GM12892 (cell line): ENCODE results near the gene CXCR6.

Source experiments
- DNase-seq: peaks from one replicate; pipeline ENCODE4 v3.0.0; 2011; ENCODE audit not compliant: insufficient read length
- FAIRE-seq: peaks from 2 replicates; lab custom pipeline; 2011; peaks lifted over from hg19 to GRCh38; lab: Jason Lieb, UNC
- POLR2A ChIP-seq: IDR thresholded peaks from 2 replicates; pipeline ENCODE4 v1.6.1; 2011; ENCODE audit warnings: low read depth, low read length, control low read depth
- POLR2AphosphoS5 ChIP-seq: IDR thresholded peaks from 2 replicates; pipeline ENCODE4 v1.6.1; 2011; ENCODE audit warnings: low read depth, low read length, control low read depth
- TAF1 ChIP-seq: IDR thresholded peaks from 2 replicates; pipeline ENCODE4 v1.6.1; 2011; ENCODE audit warnings: low read depth, mild to moderate bottlenecking, control low read depth, low read length, borderline replicate concordance

The CXCR6 gene

DNA sequence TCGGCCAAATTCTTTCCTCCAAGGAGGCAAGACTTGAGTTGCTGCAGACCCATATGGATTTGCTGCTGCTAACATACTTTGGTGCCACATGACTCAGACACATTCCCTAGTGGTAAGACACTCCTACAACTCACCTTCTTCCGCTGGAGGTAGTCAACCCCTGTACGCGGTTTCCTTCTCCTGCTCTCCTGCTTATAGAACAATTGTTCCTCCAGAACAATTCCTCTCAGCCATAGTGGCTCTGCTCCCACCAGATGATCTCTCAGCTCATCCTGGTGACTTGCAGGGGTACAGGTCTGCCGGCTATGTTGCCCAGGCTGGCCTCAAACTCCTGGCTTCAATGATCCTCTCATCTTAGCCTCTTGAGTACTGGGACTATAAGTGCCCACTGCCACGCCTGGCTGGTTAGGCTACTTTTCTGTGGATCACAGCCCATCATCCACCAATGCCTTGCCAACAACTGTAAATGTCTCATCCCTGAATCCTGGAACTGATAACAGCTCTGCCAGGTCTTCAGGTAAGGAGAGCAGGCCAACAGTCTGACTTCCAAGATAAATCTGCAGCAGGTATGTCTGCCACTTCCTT, 2.4 kb upstream of the CXCR6 start:
- FAIRE-seq = no peak
- TF ChIP-seq TAF1 (no peak), POLR2AphosphoS5 (no peak), POLR2A (no peak)

DNA sequence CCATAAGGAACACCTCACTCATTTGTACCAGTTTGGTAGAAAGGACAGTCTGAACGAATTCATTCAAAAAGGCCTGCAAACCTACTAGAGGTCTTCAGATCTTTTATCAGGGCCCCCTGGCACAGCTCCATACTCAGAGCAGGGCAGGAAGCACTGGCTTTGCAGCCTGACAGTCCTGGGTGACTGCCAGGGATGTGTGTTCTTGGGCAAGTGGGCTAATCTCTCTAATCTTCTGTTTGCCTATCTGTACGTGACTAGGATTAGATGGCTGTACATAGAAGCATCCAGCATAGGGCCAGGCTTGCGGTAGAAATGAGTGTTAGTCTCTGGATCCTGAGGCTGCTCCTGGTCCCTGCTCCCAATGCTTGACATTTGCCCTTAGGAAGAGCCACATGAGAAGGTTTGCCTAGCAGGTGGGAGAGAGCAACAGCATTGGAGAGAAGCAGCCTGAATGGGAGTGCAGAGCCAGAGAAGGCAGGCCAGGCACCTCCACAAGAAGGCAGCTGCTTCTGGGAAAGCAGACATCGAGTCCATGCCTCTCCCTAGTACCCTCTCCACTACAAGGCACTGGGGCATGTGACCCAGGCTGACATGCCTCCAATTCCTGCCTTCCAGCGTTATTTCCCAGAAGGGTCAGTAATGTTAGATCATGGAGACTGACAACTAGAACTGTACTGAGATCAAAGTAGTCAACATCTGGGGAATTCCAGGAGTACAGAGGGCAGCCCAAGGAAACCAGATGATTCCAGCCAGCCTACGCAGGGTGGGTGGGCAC, 1.0 kb upstream of the CXCR6 start:
- TF ChIP-seq POLR2A (no peak), POLR2AphosphoS5 (no peak), TAF1 (no peak)
- no peak for FAIRE-seq
- no peak for DNase-seq

More for the DNA sequence above, 2.4 kb upstream of the CXCR6 start:
- no peak for DNase-seq

- DNase-seq (no peak), FAIRE-seq (no peak)
- TF ChIP-seq TAF1 (no peak), POLR2A (no peak), POLR2AphosphoS5 (no peak)
These were observed 1.8 kb downstream of the CXCR6 start for GRCh38 chr3:45944830-45945620.

- no peak for TF ChIP-seq TAF1
- no peak for TF ChIP-seq POLR2AphosphoS5
- no peak for TF ChIP-seq POLR2A
- DNase-seq (no peak), FAIRE-seq (no peak)
These were observed 3.0 kb downstream of the CXCR6 start for GRCh38 chr3:45946307-45946706.

DNA sequence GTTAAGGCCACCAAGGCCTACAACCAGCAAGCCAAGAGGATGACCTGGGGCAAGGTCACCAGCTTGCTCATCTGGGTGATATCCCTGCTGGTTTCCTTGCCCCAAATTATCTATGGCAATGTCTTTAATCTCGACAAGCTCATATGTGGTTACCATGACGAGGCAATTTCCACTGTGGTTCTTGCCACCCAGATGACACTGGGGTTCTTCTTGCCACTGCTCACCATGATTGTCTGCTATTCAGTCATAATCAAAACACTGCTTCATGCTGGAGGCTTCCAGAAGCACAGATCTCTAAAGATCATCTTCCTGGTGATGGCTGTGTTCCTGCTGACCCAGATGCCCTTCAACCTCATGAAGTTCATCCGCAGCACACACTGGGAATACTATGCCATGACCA, 3.6 kb downstream of the CXCR6 start:
- no peak for TF ChIP-seq POLR2AphosphoS5
- no peak for TF ChIP-seq POLR2A
- no peak for TF ChIP-seq TAF1
- no peak for DNase-seq

DNA sequence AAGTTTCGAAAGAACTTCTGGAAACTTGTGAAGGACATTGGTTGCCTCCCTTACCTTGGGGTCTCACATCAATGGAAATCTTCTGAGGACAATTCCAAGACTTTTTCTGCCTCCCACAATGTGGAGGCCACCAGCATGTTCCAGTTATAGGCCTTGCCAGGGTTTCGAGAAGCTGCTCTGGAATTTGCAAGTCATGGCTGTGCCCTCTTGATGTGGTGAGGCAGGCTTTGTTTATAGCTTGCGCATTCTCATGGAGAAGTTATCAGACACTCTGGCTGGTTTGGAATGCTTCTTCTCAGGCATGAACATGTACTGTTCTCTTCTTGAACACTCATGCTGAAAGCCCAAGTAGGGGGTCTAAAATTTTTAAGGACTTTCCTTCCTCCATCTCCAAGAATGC, 4.1 kb downstream of the CXCR6 start:
- TF ChIP-seq POLR2AphosphoS5 = no peak
- TF ChIP-seq POLR2A = no peak
- no peak for TF ChIP-seq TAF1
- FAIRE-seq = no peak

More for the DNA sequence above, 3.6 kb downstream of the CXCR6 start:
- no peak for FAIRE-seq

GRCh38 chr3:45948311-45948781, 5.1 kb downstream of the CXCR6 start:
- no peak for DNase-seq
- FAIRE-seq = no peak
- TF ChIP-seq TAF1 = no peak
- no peak for TF ChIP-seq POLR2A
- no peak for TF ChIP-seq POLR2AphosphoS5

More for the DNA sequence above, 4.1 kb downstream of the CXCR6 start:
- DNase-seq = no peak

DNA sequence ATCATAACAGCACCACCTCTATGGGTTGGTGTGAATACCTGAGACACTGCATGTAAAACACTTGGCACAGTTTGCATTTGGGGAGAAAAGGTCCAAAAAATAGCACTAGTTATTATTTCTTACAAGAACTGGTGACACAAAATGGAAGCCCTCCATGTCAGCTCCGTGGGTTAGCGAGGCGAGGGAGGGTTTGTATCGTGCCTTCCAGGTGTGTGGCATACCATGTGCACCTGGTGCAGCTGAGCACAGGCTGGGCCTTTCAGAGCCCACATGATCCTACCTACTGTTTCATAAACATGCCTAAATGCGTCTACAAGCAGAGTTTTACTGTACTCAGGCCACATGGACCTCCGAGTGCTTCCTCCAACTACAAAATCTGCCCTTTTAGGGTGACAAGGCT, 5.6 kb downstream of the CXCR6 start:
- FAIRE-seq = no peak
- TF ChIP-seq TAF1 = no peak
- no peak for TF ChIP-seq POLR2A
- no peak for TF ChIP-seq POLR2AphosphoS5
- no peak for DNase-seq

DNA sequence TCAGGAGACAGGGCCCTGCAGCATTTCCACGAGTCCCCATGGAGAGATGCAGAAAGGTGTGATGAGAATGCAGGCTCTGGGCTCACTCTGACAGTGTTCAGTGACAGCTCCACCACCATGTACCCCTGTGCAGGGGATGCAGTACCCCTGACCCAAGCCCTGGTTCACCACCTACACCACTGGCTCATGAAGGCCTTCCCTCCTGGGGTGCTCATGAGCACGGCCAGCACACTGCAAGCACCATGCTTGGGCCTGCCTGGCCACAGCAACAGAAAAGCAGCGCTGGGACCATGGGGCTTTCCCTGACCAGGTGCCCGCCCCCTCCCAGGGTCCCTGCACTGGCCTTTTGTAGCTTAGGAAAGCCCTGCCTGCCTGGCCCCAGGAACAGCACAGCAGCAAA, 6.2 kb downstream of the CXCR6 start:
- TF ChIP-seq TAF1 (no peak), POLR2AphosphoS5 (no peak), POLR2A (no peak)
- DNase-seq (no peak), FAIRE-seq (no peak)

DNA sequence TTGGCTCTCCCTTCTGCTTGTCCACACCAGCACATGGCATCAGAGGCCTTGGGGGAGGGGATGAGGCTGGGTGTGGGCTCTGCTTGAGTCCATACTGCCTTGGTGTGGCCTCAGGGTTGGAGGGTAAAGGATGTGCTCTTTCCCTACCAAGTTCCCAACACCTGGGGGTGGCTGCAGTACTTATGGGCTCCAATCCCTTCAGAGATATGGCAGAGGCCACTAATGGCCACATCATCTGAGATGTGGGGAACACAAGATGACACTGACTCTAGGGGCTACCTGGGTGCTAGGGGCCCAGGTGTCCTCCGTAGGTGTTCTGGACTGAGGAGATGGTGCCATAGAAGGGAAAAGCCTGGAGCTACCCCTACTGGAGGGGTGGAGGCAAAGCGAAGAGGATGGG, 6.9 kb downstream of the CXCR6 start:
- TF ChIP-seq TAF1 = no peak
- no peak for TF ChIP-seq POLR2AphosphoS5
- TF ChIP-seq POLR2A = no peak
- FAIRE-seq = no peak
- no peak for DNase-seq
